Renal cortical epithelial cell (primary cell): Measurements from ENCODE around the gene RAB37. TPM values are rescaled to one million over a fixed set of nuclear protein-coding genes. Genes with fewer than 3 reads are reported as not detected.

ENCODE experiments used
- total RNA-seq: library from RNA; depleted of rRNA; stranded (reverse); fragments of >200 nt; gene quantifications from 2 replicates; pipeline ENCODE4 v1.2.3, GENCODE V29; 2014

The RAB37 gene
- total RNA-seq, 1 donor from 2014 or later, result 0.20 TPM

Other genes starting within 250 kb of the RAB37 start
- not detected in 2 replicates for gene CD300LB, start 205.8 kb upstream of the RAB37 start, total RNA-seq
- 0.05 TPM in 1 of 2 replicates, not detected in the other for gene CD300C, start 191.1 kb upstream of the RAB37 start, total RNA-seq
- not detected in 2 replicates for gene CD300H, start 169.7 kb upstream of the RAB37 start, total RNA-seq
- gene CD300LD, start 145.0 kb upstream of the RAB37 start, total RNA-seq, result not detected in 2 replicates
- gene CD300E, start 113.5 kb upstream of the RAB37 start, total RNA-seq, result not detected in 2 replicates
- not detected in 2 replicates for gene CD300LF, start 24.3 kb upstream of the RAB37 start, total RNA-seq
- 28.6 and 61.1 TPM in 2 replicates for gene NHERF1, start 11.4 kb downstream of the RAB37 start, total RNA-seq
- gene NAT9, start 39.1 kb downstream of the RAB37 start, total RNA-seq, result 29.2 and 29.3 TPM in 2 replicates
- 0.10 TPM in 1 of 2 replicates, not detected in the other for gene GRIN2C, start 122.6 kb downstream of the RAB37 start, total RNA-seq
- gene FDXR, start 135.7 kb downstream of the RAB37 start, total RNA-seq, result 30.6 and 31.3 TPM in 2 replicates
- gene FADS6, start 156.4 kb downstream of the RAB37 start, total RNA-seq, result not detected in 2 replicates
- not detected in 2 replicates for gene USH1G, start 186.0 kb downstream of the RAB37 start, total RNA-seq
- gene OTOP2, start 187.0 kb downstream of the RAB37 start, total RNA-seq, result not detected in 2 replicates
- not detected in 2 replicates for gene OTOP3, start 198.6 kb downstream of the RAB37 start, total RNA-seq
- gene HID1, start 235.5 kb downstream of the RAB37 start, total RNA-seq, result 3.9 and 6.9 TPM in 2 replicates